Stimulated activated naive B cell treated with anti-CD40 and anti-IgM and Interleukin-4, amounts not matched to agents 10 μg/mL and 1 μg/mL and 100 μg/mL, for 72 hours (primary cell): ENCODE measurements around the gene RAC2.
A peak's percentile ranks its signal among the peaks of the same experiment; 100 is the strongest.

Experiments
- ATAC-seq, 2 donors: fragments of 150-1000 bp; cut with Tn5 transposase; replicated peaks; 2 replicates each; pipeline ENCODE4 v1.10.0; 2021; ENCODE audit warnings: moderate library complexity in 1 of 2
- DNase-seq: peaks from one replicate; pipeline ENCODE4 v3.0.0; 2021
- H3K27ac Mint-ChIP-seq: one replicate; pipeline ENCODE4 v1.8.0; 2022; ENCODE audit warnings: mild to moderate bottlenecking, mixed read lengths
- H3K27me3 Mint-ChIP-seq, 2 donors: one replicate each; pipeline ENCODE4 v1.8.0; 2022; ENCODE audit warnings: mixed read lengths in 2 of 2
- H3K36me3 Mint-ChIP-seq, 2 donors: one replicate each; pipeline ENCODE4 v1.8.0; 2022; ENCODE audit warnings: mixed read lengths in 2 of 2, mild to moderate bottlenecking in 1 of 2
- H3K4me1 Mint-ChIP-seq, 2 donors: one replicate each; pipeline ENCODE4 v1.8.0; 2022; ENCODE audit warnings: mixed read lengths in 2 of 2, mild to moderate bottlenecking in 1 of 2
- H3K4me3 Mint-ChIP-seq, 2 donors: one replicate each; pipeline ENCODE4 v1.8.0; 2022; ENCODE audit warnings: mild to moderate bottlenecking in 2 of 2, mixed read lengths in 2 of 2, moderate library complexity in 1 of 2
- H3K9me3 Mint-ChIP-seq, 2 donors: one replicate each; pipeline ENCODE4 v1.8.0; 2022; ENCODE audit warnings: mixed read lengths in 2 of 2, mild to moderate bottlenecking in 1 of 2

RAC2 gene

GRCh38 chr22:37186997-37187522 lies 57.0 kb downstream of the RAC2 start:
- DNase-seq (no peak), ATAC-seq (no peak)
- Mint-ChIP-seq H3K36me3 (peaks cover 4 to 7% of the 10 kb centered on the region in 2 donors), H3K27ac (no peak overlapping the region), H3K4me1 (peaks cover 18 to 22% of the 10 kb centered on the region in 2 donors), H3K9me3 (no peaks in the 10 kb centered on the region), H3K27me3 (peaks cover 0 to 6% of the 10 kb centered on the region in 2 donors), H3K4me3 (no peak overlapping the region)

- no peaks in the 10 kb centered on the region for H3K9me3 Mint-ChIP-seq
- H3K4me1 Mint-ChIP-seq = peaks cover 18 to 22% of the 10 kb centered on the region in 2 donors
Measured at GRCh38 chr22:37186228-37186996, 57.7 kb downstream of the RAC2 start.

GRCh38 chr22:37185646-37186227 lies 58.3 kb downstream of the RAC2 start:
- Mint-ChIP-seq H3K36me3 (peaks cover 7% of the 10 kb centered on the region in 2 donors), H3K27ac (no peak overlapping the region), H3K4me1 (peaks cover 18 to 22% of the 10 kb centered on the region in 2 donors), H3K4me3 (no peak overlapping the region), H3K9me3 (no peaks in the 10 kb centered on the region), H3K27me3 (peaks cover 0 to 6% of the 10 kb centered on the region in 2 donors)
- no peak for DNase-seq
- ATAC-seq = no peak

More at GRCh38 chr22:37186228-37186996, 57.7 kb downstream of the RAC2 start:
- peaks cover 7% of the 10 kb centered on the region in 2 donors for H3K36me3 Mint-ChIP-seq
- peak; percentile 86 to 91 for ATAC-seq
- DNase-seq = peak; percentile 53
- peaks cover 0 to 6% of the 10 kb centered on the region in 2 donors for H3K27me3 Mint-ChIP-seq
- peak overlapping the region; percentile 63 to 75 for H3K4me3 Mint-ChIP-seq
- peak overlapping the region; percentile 42 for H3K27ac Mint-ChIP-seq

- Mint-ChIP-seq H3K4me1 (peaks cover 18 to 22% of the 10 kb centered on the region in 2 donors), H3K36me3 (peaks cover 7 to 11% of the 10 kb centered on the region in 2 donors), H3K27me3 (peaks cover 0 to 6% of the 10 kb centered on the region in 2 donors), H3K9me3 (no peaks in the 10 kb centered on the region), H3K4me3 (no peak overlapping the region), H3K27ac (no peak overlapping the region)
- no peak for ATAC-seq
- no peak for DNase-seq
Measured at GRCh38 chr22:37184816-37185541, 59.1 kb downstream of the RAC2 start.

GRCh38 chr22:37184380-37184755 lies 59.7 kb downstream of the RAC2 start:
- Mint-ChIP-seq H3K4me3 (no peak overlapping the region), H3K4me1 (peaks cover 18 to 22% of the 10 kb centered on the region in 2 donors)

GRCh38 chr22:37183432-37184379 lies 60.4 kb downstream of the RAC2 start:
- H3K27me3 Mint-ChIP-seq = peaks cover 0 to 6% of the 10 kb centered on the region in 2 donors
- H3K36me3 Mint-ChIP-seq = peaks cover 4 to 5% of the 10 kb centered on the region in 2 donors
- H3K4me3 Mint-ChIP-seq = no peak overlapping the region
- H3K9me3 Mint-ChIP-seq = no peaks in the 10 kb centered on the region
- DNase-seq (no peak), ATAC-seq (no peak)
- no peak overlapping the region for H3K27ac Mint-ChIP-seq
- H3K4me1 Mint-ChIP-seq = peaks cover 18 to 22% of the 10 kb centered on the region in 2 donors

More at GRCh38 chr22:37184380-37184755, 59.7 kb downstream of the RAC2 start:
- Mint-ChIP-seq H3K27ac (no peak overlapping the region), H3K27me3 (peaks cover 0 to 6% of the 10 kb centered on the region in 2 donors), H3K9me3 (no peaks in the 10 kb centered on the region), H3K36me3 (peaks cover 6% of the 10 kb centered on the region in 2 donors)
- ATAC-seq = no peak
- no peak for DNase-seq

GRCh38 chr22:37182949-37183245 lies 61.2 kb downstream of the RAC2 start:
- Mint-ChIP-seq H3K4me1 (peaks cover 17 to 22% of the 10 kb centered on the region in 2 donors), H3K27ac (no peak overlapping the region), H3K9me3 (no peaks in the 10 kb centered on the region), H3K27me3 (peaks cover 3 to 10% of the 10 kb centered on the region in 2 donors), H3K36me3 (peaks cover 4 to 5% of the 10 kb centered on the region in 2 donors), H3K4me3 (no peak overlapping the region)
- ATAC-seq = no peak
- no peak for DNase-seq

GRCh38 chr22:37182101-37182948 lies 61.7 kb downstream of the RAC2 start:
- no peak for DNase-seq
- H3K4me1 Mint-ChIP-seq = peaks cover 21 to 26% of the 10 kb centered on the region in 2 donors
- H3K4me3 Mint-ChIP-seq = no peak overlapping the region

GRCh38 chr22:37181681-37182080 lies 62.4 kb downstream of the RAC2 start:
- DNase-seq (no peak), ATAC-seq (no peak)
- peaks cover 24 to 33% of the 10 kb centered on the region in 2 donors for H3K4me1 Mint-ChIP-seq
- no peak overlapping the region for H3K4me3 Mint-ChIP-seq
- H3K27ac Mint-ChIP-seq = no peak overlapping the region
- no peaks in the 10 kb centered on the region for H3K9me3 Mint-ChIP-seq
- H3K36me3 Mint-ChIP-seq = peaks cover 4% of the 10 kb centered on the region in 2 donors
- peaks cover 11 to 17% of the 10 kb centered on the region in 2 donors for H3K27me3 Mint-ChIP-seq

More at GRCh38 chr22:37182101-37182948, 61.7 kb downstream of the RAC2 start:
- Mint-ChIP-seq H3K27ac (no peak overlapping the region), H3K9me3 (no peaks in the 10 kb centered on the region), H3K27me3 (peaks cover 8 to 16% of the 10 kb centered on the region in 2 donors), H3K36me3 (peaks cover 4% of the 10 kb centered on the region in 2 donors)
- ATAC-seq = no peak

- Mint-ChIP-seq H3K9me3 (no peaks in the 10 kb centered on the region), H3K4me3 (no peak overlapping the region), H3K27ac (no peak overlapping the region), H3K36me3 (peaks cover 4% of the 10 kb centered on the region in 2 donors), H3K4me1 (peaks cover 29 to 33% of the 10 kb centered on the region in 2 donors), H3K27me3 (peaks cover 18 to 24% of the 10 kb centered on the region in 2 donors)
- ATAC-seq = no peak
- no peak for DNase-seq
Measured at GRCh38 chr22:37180531-37181231, 63.4 kb downstream of the RAC2 start.

GRCh38 chr22:37179622-37180420 lies 64.2 kb downstream of the RAC2 start:
- Mint-ChIP-seq H3K4me3 (no peak overlapping the region), H3K9me3 (peaks cover under 1% of the 10 kb centered on the region in 2 donors), H3K27ac (no peak overlapping the region), H3K36me3 (peaks cover 4 to 5% of the 10 kb centered on the region in 2 donors), H3K27me3 (peaks cover 21 to 26% of the 10 kb centered on the region in 2 donors), H3K4me1 (peaks cover 23 to 27% of the 10 kb centered on the region in 2 donors)
- DNase-seq (no peak), ATAC-seq (no peak)

- no peak for ATAC-seq
- Mint-ChIP-seq H3K4me1 (peaks cover 22 to 23% of the 10 kb centered on the region in 2 donors), H3K9me3 (peaks cover 2 to 4% of the 10 kb centered on the region in 2 donors), H3K36me3 (peaks cover 4 to 6% of the 10 kb centered on the region in 2 donors), H3K4me3 (no peak overlapping the region), H3K27me3 (peaks cover 28 to 31% of the 10 kb centered on the region in 2 donors), H3K27ac (no peak overlapping the region)
- DNase-seq = no peak
Measured at GRCh38 chr22:37179126-37179470, 65.0 kb downstream of the RAC2 start.
